Mucosa of rectum (tissue), 2 donors: ENCODE measurements around the gene KCNQ1OT1.
"Not testable (repeated sequence)": the region's sequence is repeated elsewhere in the genome, so short reads cannot be mapped to it uniquely, and the experiment has no call there.

Experiments used
- H3K27ac ChIP-seq, 2 donors: one replicate each; pipeline ENCODE4 v1.7.0; 2013; ENCODE audit warnings: inconsistent platforms in 2 of 2, low read depth in 2 of 2, low read length in 2 of 2
- H3K27me3 ChIP-seq, 2 donors: one replicate each; pipeline ENCODE4 v1.7.0; 2013; ENCODE audit warnings: low read length in 2 of 2; ENCODE audit not compliant: control insufficient read depth in 2 of 2, insufficient read depth in 2 of 2
- H3K36me3 ChIP-seq, 2 donors: one replicate each; pipeline ENCODE4 v1.7.0; 2013; ENCODE audit warnings: low read length in 2 of 2; ENCODE audit not compliant: control insufficient read depth in 2 of 2, insufficient read depth in 2 of 2
- H3K4me1 ChIP-seq, 2 donors: one replicate each; pipeline ENCODE4 v1.7.0; 2013; ENCODE audit warnings: low read length in 2 of 2, mild to moderate bottlenecking in 1 of 2; ENCODE audit not compliant: control insufficient read depth in 2 of 2, insufficient read depth in 2 of 2
- H3K4me3 ChIP-seq, 2 donors: one replicate each; pipeline ENCODE4 v1.7.0; 2013; ENCODE audit warnings: low read length in 2 of 2
- H3K9ac ChIP-seq, 2 donors: one replicate each; pipeline ENCODE4 v1.7.0; 2013; ENCODE audit warnings: low read length in 2 of 2, low read depth in 1 of 2, mild to moderate bottlenecking in 1 of 2
- H3K9me3 ChIP-seq, 2 donors: one replicate each; pipeline ENCODE4 v1.7.0; 2013; ENCODE audit warnings: low read length in 2 of 2; ENCODE audit not compliant: control insufficient read depth in 2 of 2
- donor health status: healthy.
- donor health status: Normal muscosa, but diverticular disease.

The KCNQ1OT1 gene

GRCh38 chr11:2639763-2640162 lies 60.0 kb downstream of the KCNQ1OT1 start:
- H3K27me3 ChIP-seq, H3K4me1 ChIP-seq, H3K9ac ChIP-seq, H3K27ac ChIP-seq, H3K36me3 ChIP-seq, H3K4me3 ChIP-seq: not testable (repeated sequence)
- H3K9me3 ChIP-seq: peaks cover 9 to 15% of the 10 kb centered on the region in 2 donors

- H3K9me3 ChIP-seq: peaks cover 14 to 16% of the 10 kb centered on the region in 2 donors
- no peak overlapping the region for H3K27ac ChIP-seq
- H3K27me3 ChIP-seq: no peaks in the 10 kb centered on the region
- peaks cover 0 to 2% of the 10 kb centered on the region in 2 donors for H3K36me3 ChIP-seq
- H3K9ac ChIP-seq: no peak overlapping the region
- H3K4me1 ChIP-seq: no peaks in the 10 kb centered on the region
- H3K4me3 ChIP-seq: no peak overlapping the region
These were observed 68.6 kb downstream of the KCNQ1OT1 start for GRCh38 chr11:2631161-2631560.

- H3K4me1 ChIP-seq: no peaks in the 10 kb centered on the region
- H3K4me3 ChIP-seq: no peak overlapping the region
- no peak overlapping the region for H3K27ac ChIP-seq
- H3K9ac ChIP-seq: no peak overlapping the region
- no peaks in the 10 kb centered on the region for H3K27me3 ChIP-seq
- H3K36me3 ChIP-seq: peaks cover 0 to 2% of the 10 kb centered on the region in 2 donors
- H3K9me3 ChIP-seq: peaks cover 14 to 16% of the 10 kb centered on the region in 2 donors
These were observed 69.1 kb downstream of the KCNQ1OT1 start for GRCh38 chr11:2630679-2631078.

- no peak overlapping the region for H3K4me3 ChIP-seq
- no peak overlapping the region for H3K27ac ChIP-seq
- no peaks in the 10 kb centered on the region for H3K4me1 ChIP-seq
- H3K36me3 ChIP-seq: peaks cover 0 to 2% of the 10 kb centered on the region in 2 donors
- H3K9ac ChIP-seq: no peak overlapping the region
- H3K9me3 ChIP-seq: peaks cover 0 to 5% of the 10 kb centered on the region in 2 donors
- no peaks in the 10 kb centered on the region for H3K27me3 ChIP-seq
These were observed 74.6 kb downstream of the KCNQ1OT1 start for GRCh38 chr11:2625183-2625582.

- Histone ChIP-seq H3K9me3 (no peaks in the 10 kb centered on the region), H3K4me3 (no peak overlapping the region), H3K27ac (no peak overlapping the region), H3K36me3 (peaks cover 0 to 2% of the 10 kb centered on the region in 2 donors), H3K9ac (no peak overlapping the region), H3K4me1 (no peaks in the 10 kb centered on the region), H3K27me3 (no peaks in the 10 kb centered on the region)
These were observed 77.9 kb downstream of the KCNQ1OT1 start for GRCh38 chr11:2621894-2622293.

- H3K36me3 ChIP-seq: no peaks in the 10 kb centered on the region
- no peak overlapping the region for H3K27ac ChIP-seq
These were observed 86.8 kb downstream of the KCNQ1OT1 start for GRCh38 chr11:2612884-2613571.

GRCh38 chr11:2609345-2609744 lies 90.4 kb downstream of the KCNQ1OT1 start:
- H3K36me3 ChIP-seq: no peaks in the 10 kb centered on the region
- peaks cover 0 to 15% of the 10 kb centered on the region in 2 donors for H3K4me1 ChIP-seq
- no peak overlapping the region for H3K9ac ChIP-seq
- peaks cover 0 to 2% of the 10 kb centered on the region in 2 donors for H3K9me3 ChIP-seq
- H3K27me3 ChIP-seq: no peaks in the 10 kb centered on the region
- no peak overlapping the region for H3K4me3 ChIP-seq
- H3K27ac ChIP-seq: no peak overlapping the region

More at GRCh38 chr11:2612884-2613571, 86.8 kb downstream of the KCNQ1OT1 start:
- Histone ChIP-seq H3K4me1 (peaks cover 0 to 15% of the 10 kb centered on the region in 2 donors), H3K4me3 (no peak overlapping the region), H3K27me3 (no peaks in the 10 kb centered on the region), H3K9me3 (peaks cover 0 to 2% of the 10 kb centered on the region in 2 donors), H3K9ac (no peak overlapping the region)

GRCh38 chr11:2599561-2600189 lies 100.1 kb downstream of the KCNQ1OT1 start:
- H3K4me1 ChIP-seq: no peaks in the 10 kb centered on the region
- H3K27me3 ChIP-seq: no peaks in the 10 kb centered on the region
- no peaks in the 10 kb centered on the region for H3K9me3 ChIP-seq
- H3K4me3 ChIP-seq: no peak overlapping the region
- no peak overlapping the region for H3K9ac ChIP-seq
- H3K27ac ChIP-seq: no peak overlapping the region
- H3K36me3 ChIP-seq: no peaks in the 10 kb centered on the region

- no peak overlapping the region for H3K27ac ChIP-seq
- H3K36me3 ChIP-seq: peaks cover 2 to 3% of the 10 kb centered on the region in 2 donors
- H3K27me3 ChIP-seq: no peaks in the 10 kb centered on the region
- no peak overlapping the region for H3K9ac ChIP-seq
- H3K4me1 ChIP-seq: no peaks in the 10 kb centered on the region
- no peak overlapping the region for H3K4me3 ChIP-seq
- H3K9me3 ChIP-seq: no peaks in the 10 kb centered on the region
These were observed 104.6 kb downstream of the KCNQ1OT1 start for GRCh38 chr11:2595204-2595603.

- Histone ChIP-seq H3K27ac (no peak overlapping the region), H3K27me3 (no peaks in the 10 kb centered on the region), H3K36me3 (peaks cover 5% of the 10 kb centered on the region in 2 donors), H3K4me1 (no peaks in the 10 kb centered on the region), H3K4me3 (no peak overlapping the region), H3K9ac (no peak overlapping the region), H3K9me3 (no peaks in the 10 kb centered on the region)
These were observed 105.5 kb downstream of the KCNQ1OT1 start for GRCh38 chr11:2594267-2594666.
